GM12891 (cell line): ENCODE data around the gene EDARADD.

Experiments
- PAX5 ChIP-seq: IDR thresholded peaks from 2 replicates; pipeline ENCODE4 v1.6.1; 2011; ENCODE audit warnings: low read length, moderate library complexity, mild to moderate bottlenecking; ENCODE audit not compliant: insufficient read depth, severe bottlenecking
- POLR2A ChIP-seq: IDR thresholded peaks from 2 replicates; pipeline ENCODE4 v1.6.1; 2011; ENCODE audit warnings: low read depth, low read length, control low read depth

DNA sequence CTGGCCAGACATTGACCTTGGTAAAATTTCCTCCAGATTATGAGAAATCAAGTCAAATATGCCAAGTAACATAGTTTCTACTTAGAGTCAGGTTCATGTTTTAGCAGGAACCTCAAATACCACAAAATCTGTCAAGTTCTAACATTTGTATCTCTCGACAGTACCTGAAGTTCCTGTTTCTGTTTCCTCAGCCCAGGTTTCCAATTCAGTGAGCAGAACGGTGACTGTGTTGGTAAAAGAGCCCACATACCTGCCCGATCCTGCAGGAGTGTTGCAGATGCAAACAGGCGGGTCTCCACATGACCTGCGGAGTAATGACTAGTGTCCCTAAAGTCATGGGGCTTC is 71.8 kb downstream of the EDARADD start:
- TF ChIP-seq POLR2A: no peak
- peak; percentile 23 for TF ChIP-seq PAX5
